A549 (cell line): ENCODE measurements around the gene CHKA. TPM values are rescaled to one million over a fixed set of nuclear protein-coding genes. Genes with fewer than 3 reads are reported as not detected.

Experiments
- ATAC-seq, 2 experiments: fragments of 200-7000 bp in 1 of 2; fragments of >200 bp in 1 of 2; cut with Nextera tagmentation in 1 of 2; cut with Tn5 transposase in 1 of 2; 3 replicates each; pipeline versions ENCODE4 v1.8.0 to v1.9.1; 2018 to 2020; ENCODE audit warnings: mild to moderate bottlenecking in 1 of 2, moderate library complexity in 1 of 2
- CTCF ChIA-PET: fragments of 300-600 bp; sonication (Branson Sonifier 250); formaldehyde crosslinking; extraction: SDS; loops from one replicate; lab custom pipeline; 2021; ENCODE audit warnings: antibody characterized with exemption, inconsistent platforms; lab: Yijun Ruan, JAX
- POLR2A ChIA-PET: fragments of 350-600 bp; formaldehyde crosslinking; extraction: SDS; loops from one replicate; lab custom pipeline; 2021; ENCODE audit warnings: antibody characterized with exemption, inconsistent platforms; lab: Yijun Ruan, JAX
- DNase-seq, 2 experiments: peaks; one replicate each; pipeline versions ENCODE4 v3.0.0 to v3.0.0-alpha.2; 2011 to 2016; ENCODE audit warnings: low read depth in 1 of 2, low spot score in 1 of 2
- FAIRE-seq: peaks from 2 replicates; lab custom pipeline; 2011; peaks lifted over from hg19 to GRCh38; lab: Jason Lieb, UNC
- H3K27ac ChIP-seq, 2 experiments: fragments of >200 bp; sonication (Bioruptor Twin); formaldehyde crosslinking; 3 replicates each; pipeline ENCODE4 v1.5.1; 2016 to 2017
- H3K4me1 ChIP-seq: fragments of >200 bp; sonication (Bioruptor Twin); formaldehyde crosslinking; 3 replicates; pipeline ENCODE4 v1.6.1; 2016
- H3K4me2 ChIP-seq: fragments of >200 bp; sonication (Bioruptor Twin); formaldehyde crosslinking; 3 replicates; pipeline ENCODE4 v1.6.1; 2016
- H3K4me3 ChIP-seq: fragments of >200 bp; sonication (Bioruptor Twin); formaldehyde crosslinking; 3 replicates; pipeline ENCODE4 v1.5.1; 2016
- H3K9me3 ChIP-seq: fragments of >200 bp; sonication (Bioruptor Twin); formaldehyde crosslinking; 3 replicates; pipeline ENCODE4 v1.6.1; 2016
- ATOH8 ChIP-seq: fragments of 250-450 bp; sonication (Bioruptor Pico); IDR thresholded peaks from 2 replicates; pipeline ENCODE4 v1.5.0; 2020; ENCODE audit warnings: low read depth, mild to moderate bottlenecking, moderate library complexity
- CBX2 ChIP-seq: fragments of 200-600 bp; sonication (generic); IDR thresholded peaks from 2 replicates; pipeline ENCODE4 v1.6.1; 2016; ENCODE audit warnings: low read depth, mild to moderate bottlenecking, borderline replicate concordance
- CHD4 ChIP-seq: fragments of 200-600 bp; sonication (generic); IDR thresholded peaks from 2 replicates; pipeline ENCODE4 v1.6.1; 2016; ENCODE audit warnings: antibody characterized with exemption, mild to moderate bottlenecking, borderline replicate concordance
- ELK1 ChIP-seq: fragments of 150-350 bp; IDR thresholded peaks from 2 replicates; pipeline ENCODE4 v1.6.1; 2014; ENCODE audit warnings: low read depth, mild to moderate bottlenecking, low read length
- FOSB ChIP-seq: fragments of 250-450 bp; sonication (Bioruptor Pico); IDR thresholded peaks from 2 replicates; pipeline ENCODE4 v1.5.0; 2020; ENCODE audit warnings: mild to moderate bottlenecking, moderate library complexity
- FOXS1 ChIP-seq: fragments of 250-450 bp; sonication (Bioruptor Pico); IDR thresholded peaks from 2 replicates; pipeline ENCODE4 v1.5.0; 2020; ENCODE audit warnings: mild to moderate bottlenecking, moderate library complexity
- KDM1A ChIP-seq: fragments of 200-600 bp; sonication (generic); IDR thresholded peaks from 2 replicates; pipeline ENCODE4 v1.6.1; 2016; ENCODE audit warnings: low read depth, mild to moderate bottlenecking
- REST ChIP-seq: fragments of 200-600 bp; sonication (generic); IDR thresholded peaks from 2 replicates; pipeline ENCODE4 v1.6.1; 2016; ENCODE audit warnings: antibody characterized with exemption, mild to moderate bottlenecking, moderate library complexity
- TP53 ChIP-seq: fragments of 250-450 bp; sonication (Bioruptor Pico); IDR thresholded peaks from 2 replicates; pipeline ENCODE4 v1.5.0; 2021; ENCODE audit warnings: mild to moderate bottlenecking, moderate library complexity
- ZSCAN20 ChIP-seq: fragments of 250-450 bp; sonication (Bioruptor Pico); IDR thresholded peaks from 2 replicates; pipeline ENCODE4 v1.8.0; 2022; ENCODE audit warnings: mild to moderate bottlenecking, moderate library complexity
- WGBS: methylation state at CpG from one replicate; pipeline ENCODE4 v1.1.6; 2017; ENCODE audit errors: missing lambda C conversion rate; 5-methylcytosine and 5-hydroxymethylcytosine counted together
- polyA plus RNA-seq, 4 experiments: library from polyadenylated mRNA; depleted of rRNA in 3 of 4; stranded (reverse); fragments of >200 nt; fragmentation: RNase III in 1 of 4; extraction: RNeasy Plus Mini Kit Qiagen cat#74134 plus additional on column Dnase treatment in 1 of 4; gene quantifications; 2 replicates in 3 of 4; 3 replicates in 1 of 4; pipeline ENCODE4 v1.2.3, GENCODE V29; 2011 to 2017

CHKA gene
- polyA plus RNA-seq, 2 of the 4 experiments (the other 2 are of a cell fraction), result 14.2 to 21.7 TPM

- TF ChIP-seq REST (no peak), TP53 (CRISPR knock-in tag) (no peak), FOSB (CRISPR knock-in tag) (no peak)
Observed at GRCh38 chr11:68122936-68123539, 1.9 kb upstream of the CHKA start (continued).

GRCh38 chr11:68120273-68121066 is 718 bp downstream of the CHKA start:
- H3K9me3 ChIP-seq, result no peaks in the 10 kb centered on the region
- ChIA-PET CTCF (interaction anchor here (1.4 kb wide), 1 partner anchor 9 kb away, joined by 3 read pairs; no protein-coding TSS in a partner anchor), POLR2A (interaction anchor here (0.6 to 1.2 kb wide), 4 partner anchors 17 to 83 kb away, joined by 3 to 5 read pairs (median 4); no protein-coding TSS in a partner anchor)
- peaks cover 40% of the 10 kb centered on the region for H3K4me1 ChIP-seq
- FAIRE-seq (no peak), DNase-seq (no peak), ATAC-seq (peak in 1 of 2 experiments; percentile 41; a peak in 3 of 6 replicates)
- H3K4me3 ChIP-seq, result peak overlapping the region; percentile 99
- 13% methylated on average over 16 of the region's 73 CpGs for WGBS
- peak overlapping the region; percentile 87 for H3K4me2 ChIP-seq
- H3K27ac ChIP-seq, result peak overlapping the region; percentile 86 to 90
- no peak for TF ChIP-seq FOSB (CRISPR knock-in tag)
- no peak for TF ChIP-seq ATOH8 (CRISPR knock-in tag)
- TF ChIP-seq ZSCAN20 (CRISPR knock-in tag), result no peak
- no peak for TF ChIP-seq KDM1A
- no peak for TF ChIP-seq CBX2

GRCh38 chr11:68118706-68119448 is 2.3 kb downstream of the CHKA start:
- Histone ChIP-seq H3K9me3 (no peaks in the 10 kb centered on the region), H3K4me2 (peak overlapping the region; percentile 87), H3K4me1 (peaks cover 37% of the 10 kb centered on the region), H3K27ac (no peak overlapping the region), H3K4me3 (no peak overlapping the region)
- ATAC-seq (no peak), FAIRE-seq (no peak), DNase-seq (no peak)
- CTCF ChIA-PET, result interaction anchor here (0.6 to 1.7 kb wide), 5 partner anchors 11 to 132 kb away, joined by 3 to 7 read pairs (median 5); no protein-coding TSS in a partner anchor
- 82% methylated on average over 4 of the region's 4 CpGs for WGBS
- TF ChIP-seq FOXS1 (CRISPR knock-in tag) (no peak), CHD4 (no peak), ELK1 (no peak)
- POLR2A ChIA-PET, result no interaction called here
